GM23338 (cell line): Measurements from ENCODE around the gene RPL27A.

Source experiments
- CREB1 ChIP-seq: fragments of 250-450 bp; sonication (Bioruptor Pico); IDR thresholded peaks from 2 replicates; pipeline ENCODE4 v1.5.0; 2020; ENCODE audit warnings: low read depth, mild to moderate bottlenecking, moderate library complexity
- CTCF ChIP-seq, 2 experiments: fragments of 200-600 bp in 1 of 2; sonication (generic) in 1 of 2; conservative IDR thresholded peaks; 2 replicates each; pipeline versions ENCODE4 v1.5.1 to v1.6.1; 2016 to 2017; ENCODE audit warnings: antibody characterized with exemption in 2 of 2, low read depth in 2 of 2, mild to moderate bottlenecking in 2 of 2, moderate library complexity in 1 of 2
- EZH2 ChIP-seq: fragments of 200-600 bp; sonication (generic); IDR thresholded peaks from one replicate; pipeline ENCODE4 v1.8.0; 2017; ENCODE audit warnings: antibody characterized with exemption, mild to moderate bottlenecking, low read depth; ENCODE audit not compliant: unreplicated experiment
- EZH2phosphoT487 ChIP-seq: fragments of 200-600 bp; sonication (generic); IDR thresholded peaks from one replicate; pipeline ENCODE4 v1.8.1; 2018; ENCODE audit warnings: antibody characterized with exemption; ENCODE audit not compliant: unreplicated experiment
- JUNB ChIP-seq: IDR thresholded peaks from one replicate; pipeline ENCODE4 v1.6.1; 2016; ENCODE audit warnings: antibody characterized with exemption; ENCODE audit not compliant: unreplicated experiment
- POLR2AphosphoS5 ChIP-seq: IDR thresholded peaks from 2 replicates; pipeline ENCODE4 v1.6.1; 2016; ENCODE audit warnings: antibody characterized with exemption, low read depth
- STAT1 ChIP-seq: IDR thresholded peaks from one replicate; pipeline ENCODE4 v1.6.1; 2016; ENCODE audit warnings: antibody characterized with exemption; ENCODE audit not compliant: unreplicated experiment
- ZNF114 ChIP-seq: fragments of 250-450 bp; sonication (Bioruptor Pico); IDR thresholded peaks from 2 replicates; pipeline ENCODE4 v1.5.0; 2020; ENCODE audit warnings: mild to moderate bottlenecking, moderate library complexity
- TF ChIP-seq, protein P1 (sequence below): IDR thresholded peaks from one replicate; pipeline ENCODE4 v1.6.1; 2018; ENCODE audit warnings: antibody characterized with exemption; ENCODE audit not compliant: unreplicated experiment
- TF ChIP-seq, protein P2 (sequence below): fragments of 250-450 bp; sonication (Bioruptor Pico); IDR thresholded peaks from 2 replicates; pipeline ENCODE4 v1.5.0; 2020; ENCODE audit warnings: mild to moderate bottlenecking, moderate library complexity

DNA sequence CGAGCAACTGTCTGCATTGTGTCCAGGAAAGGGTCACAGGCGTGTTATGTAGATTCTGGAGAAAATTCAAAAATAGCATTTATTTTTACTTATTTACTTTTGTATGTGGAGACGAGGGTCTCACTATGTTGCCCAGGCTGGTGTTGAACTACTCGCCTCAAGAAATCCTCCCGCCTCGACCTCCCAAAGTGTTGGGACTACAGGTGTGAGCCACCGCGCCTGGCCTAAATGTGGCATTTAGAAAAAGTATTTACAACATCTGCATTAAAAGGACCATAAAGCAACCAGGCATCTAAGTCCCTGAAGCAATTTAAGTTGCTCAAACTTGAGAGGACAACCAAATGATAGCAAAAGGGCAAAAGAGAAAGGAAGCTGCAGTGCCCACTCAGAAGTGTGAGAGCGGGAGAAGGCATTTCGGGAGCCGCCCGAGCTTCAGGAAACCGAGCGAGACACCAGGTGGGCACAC lies 722 bp upstream of the RPL27A start:
- no peak for TF ChIP-seq EZH2
- no peak for TF ChIP-seq POLR2AphosphoS5
- TF ChIP-seq, protein P1, sequence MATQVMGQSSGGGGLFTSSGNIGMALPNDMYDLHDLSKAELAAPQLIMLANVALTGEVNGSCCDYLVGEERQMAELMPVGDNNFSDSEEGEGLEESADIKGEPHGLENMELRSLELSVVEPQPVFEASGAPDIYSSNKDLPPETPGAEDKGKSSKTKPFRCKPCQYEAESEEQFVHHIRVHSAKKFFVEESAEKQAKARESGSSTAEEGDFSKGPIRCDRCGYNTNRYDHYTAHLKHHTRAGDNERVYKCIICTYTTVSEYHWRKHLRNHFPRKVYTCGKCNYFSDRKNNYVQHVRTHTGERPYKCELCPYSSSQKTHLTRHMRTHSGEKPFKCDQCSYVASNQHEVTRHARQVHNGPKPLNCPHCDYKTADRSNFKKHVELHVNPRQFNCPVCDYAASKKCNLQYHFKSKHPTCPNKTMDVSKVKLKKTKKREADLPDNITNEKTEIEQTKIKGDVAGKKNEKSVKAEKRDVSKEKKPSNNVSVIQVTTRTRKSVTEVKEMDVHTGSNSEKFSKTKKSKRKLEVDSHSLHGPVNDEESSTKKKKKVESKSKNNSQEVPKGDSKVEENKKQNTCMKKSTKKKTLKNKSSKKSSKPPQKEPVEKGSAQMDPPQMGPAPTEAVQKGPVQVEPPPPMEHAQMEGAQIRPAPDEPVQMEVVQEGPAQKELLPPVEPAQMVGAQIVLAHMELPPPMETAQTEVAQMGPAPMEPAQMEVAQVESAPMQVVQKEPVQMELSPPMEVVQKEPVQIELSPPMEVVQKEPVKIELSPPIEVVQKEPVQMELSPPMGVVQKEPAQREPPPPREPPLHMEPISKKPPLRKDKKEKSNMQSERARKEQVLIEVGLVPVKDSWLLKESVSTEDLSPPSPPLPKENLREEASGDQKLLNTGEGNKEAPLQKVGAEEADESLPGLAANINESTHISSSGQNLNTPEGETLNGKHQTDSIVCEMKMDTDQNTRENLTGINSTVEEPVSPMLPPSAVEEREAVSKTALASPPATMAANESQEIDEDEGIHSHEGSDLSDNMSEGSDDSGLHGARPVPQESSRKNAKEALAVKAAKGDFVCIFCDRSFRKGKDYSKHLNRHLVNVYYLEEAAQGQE = no peak
- TF ChIP-seq CREB1 (CRISPR knock-in tag) = no peak
- no peak for TF ChIP-seq CTCF (conservative IDR thresholded peaks at IDR 0.05; ENCODE audit: low read depth in 2 of 2)
- no peak for TF ChIP-seq JUNB
- TF ChIP-seq EZH2phosphoT487 = no peak
- TF ChIP-seq, protein P2, sequence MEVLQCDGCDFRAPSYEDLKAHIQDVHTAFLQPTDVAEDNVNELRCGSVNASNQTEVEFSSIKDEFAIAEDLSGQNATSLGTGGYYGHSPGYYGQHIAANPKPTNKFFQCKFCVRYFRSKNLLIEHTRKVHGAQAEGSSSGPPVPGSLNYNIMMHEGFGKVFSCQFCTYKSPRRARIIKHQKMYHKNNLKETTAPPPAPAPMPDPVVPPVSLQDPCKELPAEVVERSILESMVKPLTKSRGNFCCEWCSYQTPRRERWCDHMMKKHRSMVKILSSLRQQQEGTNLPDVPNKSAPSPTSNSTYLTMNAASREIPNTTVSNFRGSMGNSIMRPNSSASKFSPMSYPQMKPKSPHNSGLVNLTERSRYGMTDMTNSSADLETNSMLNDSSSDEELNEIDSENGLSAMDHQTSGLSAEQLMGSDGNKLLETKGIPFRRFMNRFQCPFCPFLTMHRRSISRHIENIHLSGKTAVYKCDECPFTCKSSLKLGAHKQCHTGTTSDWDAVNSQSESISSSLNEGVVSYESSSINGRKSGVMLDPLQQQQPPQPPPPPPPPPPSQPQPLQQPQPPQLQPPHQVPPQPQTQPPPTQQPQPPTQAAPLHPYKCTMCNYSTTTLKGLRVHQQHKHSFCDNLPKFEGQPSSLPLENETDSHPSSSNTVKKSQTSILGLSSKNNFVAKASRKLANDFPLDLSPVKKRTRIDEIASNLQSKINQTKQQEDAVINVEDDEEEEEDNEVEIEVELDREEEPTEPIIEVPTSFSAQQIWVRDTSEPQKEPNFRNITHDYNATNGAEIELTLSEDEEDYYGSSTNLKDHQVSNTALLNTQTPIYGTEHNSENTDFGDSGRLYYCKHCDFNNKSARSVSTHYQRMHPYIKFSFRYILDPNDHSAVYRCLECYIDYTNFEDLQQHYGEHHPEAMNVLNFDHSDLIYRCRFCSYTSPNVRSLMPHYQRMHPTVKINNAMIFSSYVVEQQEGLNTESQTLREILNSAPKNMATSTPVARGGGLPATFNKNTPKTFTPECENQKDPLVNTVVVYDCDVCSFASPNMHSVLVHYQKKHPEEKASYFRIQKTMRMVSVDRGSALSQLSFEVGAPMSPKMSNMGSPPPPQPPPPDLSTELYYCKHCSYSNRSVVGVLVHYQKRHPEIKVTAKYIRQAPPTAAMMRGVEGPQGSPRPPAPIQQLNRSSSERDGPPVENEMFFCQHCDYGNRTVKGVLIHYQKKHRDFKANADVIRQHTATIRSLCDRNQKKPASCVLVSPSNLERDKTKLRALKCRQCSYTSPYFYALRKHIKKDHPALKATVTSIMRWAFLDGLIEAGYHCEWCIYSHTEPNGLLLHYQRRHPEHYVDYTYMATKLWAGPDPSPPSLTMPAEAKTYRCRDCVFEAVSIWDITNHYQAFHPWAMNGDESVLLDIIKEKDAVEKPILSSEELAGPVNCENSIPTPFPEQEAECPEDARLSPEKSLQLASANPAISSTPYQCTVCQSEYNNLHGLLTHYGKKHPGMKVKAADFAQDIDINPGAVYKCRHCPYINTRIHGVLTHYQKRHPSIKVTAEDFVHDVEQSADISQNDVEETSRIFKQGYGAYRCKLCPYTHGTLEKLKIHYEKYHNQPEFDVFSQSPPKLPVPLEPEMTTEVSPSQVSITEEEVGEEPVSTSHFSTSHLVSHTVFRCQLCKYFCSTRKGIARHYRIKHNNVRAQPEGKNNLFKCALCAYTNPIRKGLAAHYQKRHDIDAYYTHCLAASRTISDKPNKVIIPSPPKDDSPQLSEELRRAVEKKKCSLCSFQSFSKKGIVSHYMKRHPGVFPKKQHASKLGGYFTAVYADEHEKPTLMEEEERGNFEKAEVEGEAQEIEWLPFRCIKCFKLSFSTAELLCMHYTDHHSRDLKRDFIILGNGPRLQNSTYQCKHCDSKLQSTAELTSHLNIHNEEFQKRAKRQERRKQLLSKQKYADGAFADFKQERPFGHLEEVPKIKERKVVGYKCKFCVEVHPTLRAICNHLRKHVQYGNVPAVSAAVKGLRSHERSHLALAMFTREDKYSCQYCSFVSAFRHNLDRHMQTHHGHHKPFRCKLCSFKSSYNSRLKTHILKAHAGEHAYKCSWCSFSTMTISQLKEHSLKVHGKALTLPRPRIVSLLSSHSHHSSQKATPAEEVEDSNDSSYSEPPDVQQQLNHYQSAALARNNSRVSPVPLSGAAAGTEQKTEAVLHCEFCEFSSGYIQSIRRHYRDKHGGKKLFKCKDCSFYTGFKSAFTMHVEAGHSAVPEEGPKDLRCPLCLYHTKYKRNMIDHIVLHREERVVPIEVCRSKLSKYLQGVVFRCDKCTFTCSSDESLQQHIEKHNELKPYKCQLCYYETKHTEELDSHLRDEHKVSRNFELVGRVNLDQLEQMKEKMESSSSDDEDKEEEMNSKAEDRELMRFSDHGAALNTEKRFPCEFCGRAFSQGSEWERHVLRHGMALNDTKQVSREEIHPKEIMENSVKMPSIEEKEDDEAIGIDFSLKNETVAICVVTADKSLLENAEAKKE = no peak
- TF ChIP-seq STAT1 = no peak
- TF ChIP-seq ZNF114 = no peak
